GM12892 (cell line): Measurements from ENCODE around the gene ATP10A.

ENCODE experiments used
- POLR2A ChIP-seq: IDR thresholded peaks from 2 replicates; pipeline ENCODE4 v1.6.1; 2011; ENCODE audit warnings: low read depth, low read length, control low read depth
- POLR2AphosphoS5 ChIP-seq: IDR thresholded peaks from 2 replicates; pipeline ENCODE4 v1.6.1; 2011; ENCODE audit warnings: low read depth, low read length, control low read depth
- TAF1 ChIP-seq: IDR thresholded peaks from 2 replicates; pipeline ENCODE4 v1.6.1; 2011; ENCODE audit warnings: low read depth, mild to moderate bottlenecking, control low read depth, low read length, borderline replicate concordance

GRCh38 chr15:25890529-25890928 is 27.4 kb upstream of the ATP10A start:
- no peak for TF ChIP-seq POLR2AphosphoS5
- no peak for TF ChIP-seq POLR2A
- TF ChIP-seq TAF1: no peak
